Daoy (cell line): ENCODE measurements around the gene QRFP. TPM values are rescaled to one million over a fixed set of nuclear protein-coding genes. Genes with fewer than 3 reads are reported as not detected.

ENCODE experiments used
- DNase-seq: peaks from one replicate; pipeline ENCODE4 v3.0.0-alpha.2; 2015; ENCODE audit warnings: low read depth
- total RNA-seq: library from RNA; depleted of rRNA; stranded (reverse); fragments of >200 nt; shearing (Covaris generic); gene quantifications from 2 replicates; pipeline ENCODE4 v1.2.3, GENCODE V29; 2014

QRFP gene
- total RNA-seq, 1 experiment from 2014 or later: not detected

- DNase-seq: no peak
Measured at GRCh38 chr9:130890870-130891687, 5.5 kb downstream of the QRFP start.

DNA sequence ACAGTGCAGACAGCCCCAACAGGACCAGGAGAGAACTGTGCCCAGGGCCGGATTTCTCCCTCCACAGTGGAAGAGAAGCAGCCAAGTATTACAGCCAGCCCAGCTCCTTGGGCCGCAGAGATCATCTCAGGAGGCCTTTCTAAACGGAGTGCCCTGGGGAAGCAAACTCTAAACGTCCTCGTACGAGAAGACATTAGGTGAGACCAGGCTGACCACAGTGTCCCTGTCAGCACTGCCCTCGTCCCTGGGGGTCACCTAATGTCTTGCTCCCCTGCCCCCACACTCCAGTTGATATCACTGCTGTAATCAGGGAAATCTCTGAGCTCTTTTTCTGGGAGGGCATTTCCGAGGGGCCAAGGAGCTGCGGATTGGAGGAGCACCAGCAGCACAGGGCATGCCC, 6.5 kb downstream of the QRFP start:
- no peak for DNase-seq

DNA sequence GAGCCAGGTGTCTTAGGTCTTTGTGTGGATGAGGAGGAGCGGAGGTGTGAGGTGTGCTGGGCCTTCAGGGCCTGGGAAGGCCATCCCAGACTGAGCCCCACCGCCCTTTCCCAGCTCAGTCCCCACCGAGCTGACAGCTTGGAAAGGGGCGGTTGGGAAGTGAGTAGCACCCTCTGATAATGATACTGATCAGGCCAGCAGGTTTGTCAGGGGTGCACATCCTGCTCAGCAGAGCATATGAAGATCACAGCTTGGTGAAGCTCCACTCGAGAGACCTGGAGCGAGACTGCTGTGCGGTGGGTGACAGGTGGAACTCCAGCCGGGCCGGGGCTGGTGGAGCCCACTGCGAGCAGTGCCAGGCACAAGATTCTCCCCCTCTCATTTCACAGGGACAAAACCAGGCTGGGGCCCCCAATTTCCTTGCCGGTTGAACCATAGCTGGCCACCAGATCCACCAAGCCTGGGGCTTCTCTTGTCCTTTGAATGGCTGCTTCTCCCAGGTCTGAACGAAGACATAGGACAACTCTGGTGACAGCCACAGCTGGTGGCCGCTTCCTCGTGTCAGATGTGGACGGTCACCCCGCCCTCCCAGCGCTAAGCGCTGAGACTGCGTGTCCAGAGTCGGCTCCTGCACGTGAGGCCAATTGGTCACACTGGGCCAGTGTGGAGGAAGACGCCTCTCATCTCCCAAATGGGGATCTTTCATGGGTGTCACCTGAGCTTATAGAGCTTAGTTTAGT, 8.3 kb downstream of the QRFP start:
- no peak for DNase-seq

- no peak for DNase-seq
Measured at GRCh38 chr9:130887494-130888144, 9.0 kb downstream of the QRFP start.

DNA sequence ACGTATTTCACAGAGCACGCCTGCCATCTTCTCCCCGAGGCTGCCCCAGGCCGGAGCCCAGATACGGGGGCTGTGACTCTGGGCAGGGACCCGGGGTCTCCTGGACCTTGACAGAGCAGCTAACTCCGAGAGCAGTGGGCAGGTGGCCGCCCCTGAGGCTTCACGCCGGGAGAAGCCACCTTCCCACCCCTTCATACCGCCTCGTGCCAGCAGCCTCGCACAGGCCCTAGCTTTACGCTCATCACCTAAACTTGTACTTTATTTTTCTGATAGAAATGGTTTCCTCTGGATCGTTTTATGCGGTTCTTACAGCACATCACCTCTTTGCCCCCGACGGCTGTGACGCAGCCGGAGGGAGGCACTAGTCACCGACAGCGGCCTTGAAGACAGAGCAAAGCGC, 9.6 kb downstream of the QRFP start:
- no peak for DNase-seq

- no peak for DNase-seq
Measured at GRCh38 chr9:130885484-130886375, 10.9 kb downstream of the QRFP start.

GRCh38 chr9:130884542-130885483, 11.8 kb downstream of the QRFP start:
- DNase-seq: no peak

DNA sequence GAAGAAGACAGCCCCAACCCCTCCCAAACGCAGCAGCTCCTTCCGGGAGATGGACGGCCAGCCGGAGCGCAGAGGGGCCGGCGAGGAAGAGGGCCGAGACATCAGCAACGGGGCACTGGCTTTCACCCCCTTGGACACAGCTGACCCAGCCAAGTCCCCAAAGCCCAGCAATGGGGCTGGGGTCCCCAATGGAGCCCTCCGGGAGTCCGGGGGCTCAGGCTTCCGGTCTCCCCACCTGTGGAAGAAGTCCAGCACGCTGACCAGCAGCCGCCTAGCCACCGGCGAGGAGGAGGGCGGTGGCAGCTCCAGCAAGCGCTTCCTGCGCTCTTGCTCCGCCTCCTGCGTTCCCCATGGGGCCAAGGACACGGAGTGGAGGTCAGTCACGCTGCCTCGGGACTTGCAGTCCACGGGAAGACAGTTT, 12.5 kb downstream of the QRFP start:
- no peak for DNase-seq

GRCh38 chr9:130883479-130883878, 13.1 kb downstream of the QRFP start:
- no peak for DNase-seq

GRCh38 chr9:130882696-130883225, 13.9 kb downstream of the QRFP start:
- no peak for DNase-seq

DNA sequence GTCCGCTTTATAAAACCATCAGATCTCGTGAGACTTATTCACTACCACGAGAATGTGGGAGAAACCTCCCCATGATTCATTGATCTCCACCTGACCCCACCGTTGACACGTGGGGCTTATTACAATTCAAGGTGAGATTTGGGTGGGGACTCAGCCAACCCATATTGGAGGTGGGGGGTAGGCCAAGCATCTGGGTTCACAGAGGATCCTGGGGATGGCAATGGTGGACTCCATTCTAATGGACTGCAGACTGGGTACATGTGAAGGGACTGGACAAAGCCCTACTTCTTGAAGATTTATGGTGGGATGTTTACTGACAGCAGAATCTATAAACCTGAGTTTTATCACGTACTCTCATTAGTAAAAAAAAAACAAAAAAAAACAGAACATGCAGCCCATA, 15.1 kb downstream of the QRFP start:
- DNase-seq: no peak

DNA sequence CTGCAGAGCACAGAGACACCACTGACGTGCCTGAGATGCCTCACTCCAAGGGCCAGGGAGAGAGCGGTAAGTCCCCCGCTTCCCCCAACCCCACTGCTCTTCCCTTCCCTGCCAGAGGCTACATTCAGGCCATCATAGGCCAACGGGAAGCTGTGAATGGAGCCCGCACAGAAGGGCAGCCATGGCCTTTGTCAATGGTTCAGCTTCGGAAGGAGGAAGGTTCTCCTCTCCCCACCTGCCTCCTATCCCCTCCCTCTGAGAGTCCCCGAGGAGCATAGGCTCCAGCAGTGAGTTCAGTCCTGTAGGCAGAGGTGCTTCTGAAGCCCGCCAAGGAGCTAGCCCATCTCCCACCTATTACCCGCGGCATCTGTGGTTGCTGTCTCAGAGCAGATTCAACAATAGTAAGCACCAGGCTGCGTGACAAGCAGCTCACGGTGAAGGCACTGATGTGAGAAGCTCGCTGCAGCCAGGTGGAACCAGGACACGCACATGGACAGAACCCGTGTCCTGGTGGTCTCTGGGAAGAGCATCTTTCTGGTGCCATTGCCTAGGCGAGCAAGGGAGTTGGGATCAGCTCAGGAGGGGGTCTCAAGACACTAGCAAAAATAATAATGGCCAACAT, 15.9 kb downstream of the QRFP start:
- no peak for DNase-seq

DNA sequence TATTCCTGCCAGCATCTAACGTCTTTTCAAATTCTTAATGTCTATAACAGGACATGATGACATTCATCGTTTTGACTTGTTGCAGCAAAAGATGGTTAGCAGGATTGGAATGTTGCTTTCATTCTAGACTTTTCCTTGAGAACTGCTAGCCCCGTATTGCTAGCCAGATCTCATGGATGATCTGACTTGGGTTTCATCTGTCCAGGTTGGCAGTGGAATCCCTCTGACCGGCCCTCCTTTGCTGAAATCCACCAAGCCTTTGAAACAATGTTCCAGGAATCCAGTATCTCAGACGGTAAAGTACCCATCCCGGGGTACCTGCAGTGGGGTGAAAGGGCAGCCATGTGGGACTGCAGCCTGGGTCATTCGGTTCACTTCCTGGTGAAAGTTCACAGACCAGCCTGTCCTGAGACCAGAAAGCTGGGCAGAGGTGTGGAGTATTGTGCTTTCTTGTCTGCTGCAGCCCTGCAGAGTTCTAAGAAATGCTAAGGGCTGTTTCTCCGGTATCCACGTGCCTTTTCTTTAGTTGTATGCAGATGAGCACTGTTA, 16.7 kb downstream of the QRFP start:
- no peak for DNase-seq

DNA sequence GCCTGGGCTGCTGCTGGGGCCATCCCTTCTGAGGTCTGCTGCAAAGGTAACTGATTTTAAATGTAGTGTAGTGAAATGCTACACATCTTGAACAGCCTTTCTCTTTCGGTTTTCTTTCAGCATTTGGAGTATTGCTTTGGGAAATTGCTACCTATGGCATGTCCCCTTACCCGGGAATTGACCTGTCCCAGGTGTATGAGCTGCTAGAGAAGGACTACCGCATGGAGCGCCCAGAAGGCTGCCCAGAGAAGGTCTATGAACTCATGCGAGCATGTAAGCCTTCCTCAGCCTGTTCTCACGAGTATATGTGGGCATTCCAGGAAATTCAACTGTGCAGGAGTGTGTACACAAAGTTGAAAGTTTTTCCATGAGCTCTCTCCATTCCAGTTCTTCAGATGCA, 18.3 kb downstream of the QRFP start:
- DNase-seq: no peak

- no peak for DNase-seq
Measured at GRCh38 chr9:130877300-130877699, 19.3 kb downstream of the QRFP start.

DNA sequence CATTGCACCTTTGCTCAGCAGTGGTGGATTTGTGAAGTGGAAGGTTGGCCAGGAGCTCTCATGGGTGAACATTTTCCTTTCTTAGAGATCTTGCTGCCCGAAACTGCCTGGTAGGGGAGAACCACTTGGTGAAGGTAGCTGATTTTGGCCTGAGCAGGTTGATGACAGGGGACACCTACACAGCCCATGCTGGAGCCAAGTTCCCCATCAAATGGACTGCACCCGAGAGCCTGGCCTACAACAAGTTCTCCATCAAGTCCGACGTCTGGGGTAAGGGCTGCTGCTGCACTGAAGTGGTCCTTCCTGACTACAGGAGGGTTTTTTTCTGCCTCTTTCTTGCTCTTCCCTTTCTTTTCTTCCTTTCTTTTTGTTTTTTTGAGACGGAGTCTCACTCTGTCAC, 21.8 kb downstream of the QRFP start:
- no peak for DNase-seq

DNA sequence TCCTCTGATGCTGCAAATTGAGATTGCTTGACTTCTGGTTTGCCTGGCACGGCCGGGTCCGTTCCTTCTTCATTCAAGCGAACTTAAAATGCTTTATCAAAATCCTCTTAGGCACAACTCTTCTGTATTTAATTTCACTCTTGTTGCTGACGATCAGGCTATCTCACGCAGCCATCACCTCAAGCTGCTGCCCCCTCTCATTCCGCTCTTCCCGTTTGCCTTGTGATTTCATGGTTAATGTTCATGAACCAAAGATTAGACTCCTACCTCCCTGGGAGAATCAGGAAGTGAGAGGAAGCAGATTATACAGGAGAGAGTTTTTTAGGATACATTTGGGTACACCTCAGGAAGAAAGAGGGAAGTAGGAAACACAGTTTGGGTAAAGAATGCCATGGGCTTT, 22.6 kb downstream of the QRFP start:
- DNase-seq: no peak

GRCh38 chr9:130872912-130873503, 23.6 kb downstream of the QRFP start:
- DNase-seq: no peak

GRCh38 chr9:130872508-130872907, 24.1 kb downstream of the QRFP start:
- no peak for DNase-seq
